ENCODE results near the gene PRH2. TPM values are rescaled to one million over a fixed set of nuclear protein-coding genes. Genes with fewer than 3 reads are reported as not detected.

Gene PRH2
- polyA plus RNA-seq, 3 donors = not detected

DNA sequence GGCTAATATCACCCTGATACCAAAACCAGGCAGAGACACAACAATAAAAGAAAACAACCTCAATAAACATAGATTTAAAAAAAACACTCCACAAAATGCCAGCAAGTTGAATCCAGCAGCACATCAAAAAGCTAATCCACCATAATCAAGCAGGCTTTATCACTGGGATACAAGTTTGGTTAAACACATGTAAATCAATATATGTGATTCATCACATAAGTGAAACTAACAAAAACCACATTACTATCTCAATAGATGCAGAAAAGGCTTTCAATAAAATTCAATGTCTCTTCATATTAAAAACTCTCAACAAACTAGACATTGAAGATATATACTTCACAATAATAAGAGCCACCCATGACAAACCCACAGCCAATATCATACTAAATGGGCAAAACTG, 27.0 kb downstream of the PRH2 start:
- intact Hi-C loops (cut with micrococcal nuclease) = no loop called here

DNA sequence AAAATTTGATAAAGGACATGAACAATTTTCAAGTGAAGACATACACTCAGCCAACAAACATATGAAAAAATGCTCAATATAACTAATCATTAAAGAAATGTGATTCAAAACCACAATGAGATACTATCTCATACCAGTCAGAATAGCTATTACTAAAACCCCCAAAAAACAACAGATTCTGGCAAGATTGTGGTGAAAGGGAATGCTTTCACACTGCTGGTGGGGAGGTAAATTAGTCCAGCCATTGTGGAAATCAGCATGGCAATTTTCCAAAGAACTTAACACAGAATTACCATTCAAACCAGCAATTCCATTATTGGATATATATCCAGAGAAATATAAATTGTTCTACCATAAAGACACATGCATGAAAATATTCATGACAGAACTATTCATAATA, 28.7 kb downstream of the PRH2 start:
- peaks cover 7 to 8% of the 10 kb centered on the region in 2 donors for H3K36me3 Mint-ChIP-seq
- H3K4me1 Mint-ChIP-seq = no peaks in the 10 kb centered on the region
- H3K27ac Mint-ChIP-seq = no peak overlapping the region

More for the DNA sequence above, 27.0 kb downstream of the PRH2 start:
- H3K4me3 Mint-ChIP-seq = no peak overlapping the region
- peaks cover 8 to 26% (median 19%) of the 10 kb centered on the region in 7 donors for H3K9me3 Mint-ChIP-seq
- H3K27ac Mint-ChIP-seq = no peak overlapping the region
- peaks cover 7 to 8% of the 10 kb centered on the region in 2 donors for H3K36me3 Mint-ChIP-seq
- no peaks in the 10 kb centered on the region for H3K79me2 ChIP-seq (ENCODE audit: insufficient read depth, low read length)
- H2AFZ ChIP-seq (ENCODE audit: insufficient read depth, low read depth, low read length, poor library complexity, severe bottlenecking) = no peak overlapping the region
- H3K4me2 ChIP-seq (replicated peaks; ENCODE audit: extremely low read depth, low read length, poor library complexity, severe bottlenecking) = no peak overlapping the region
- peaks cover 8 to 12% of the 10 kb centered on the region in 2 donors for H3K9me3 ChIP-seq (replicated peaks in 1 of 2; ENCODE audit: control insufficient read depth in 1 of 2, insufficient read depth in 1 of 2, low read length in 2 of 2)
- no peak overlapping the region for H3K4me3 ChIP-seq (replicated peaks in 1 of 3; ENCODE audit: low read depth in 2 of 3, low read length in 3 of 3)
- no peaks in the 10 kb centered on the region for H3K36me3 ChIP-seq (replicated peaks in 1 of 2; ENCODE audit: control insufficient read depth in 1 of 2, insufficient read depth in 2 of 2, low read length in 2 of 2)
- TF ChIP-seq, protein P1, sequence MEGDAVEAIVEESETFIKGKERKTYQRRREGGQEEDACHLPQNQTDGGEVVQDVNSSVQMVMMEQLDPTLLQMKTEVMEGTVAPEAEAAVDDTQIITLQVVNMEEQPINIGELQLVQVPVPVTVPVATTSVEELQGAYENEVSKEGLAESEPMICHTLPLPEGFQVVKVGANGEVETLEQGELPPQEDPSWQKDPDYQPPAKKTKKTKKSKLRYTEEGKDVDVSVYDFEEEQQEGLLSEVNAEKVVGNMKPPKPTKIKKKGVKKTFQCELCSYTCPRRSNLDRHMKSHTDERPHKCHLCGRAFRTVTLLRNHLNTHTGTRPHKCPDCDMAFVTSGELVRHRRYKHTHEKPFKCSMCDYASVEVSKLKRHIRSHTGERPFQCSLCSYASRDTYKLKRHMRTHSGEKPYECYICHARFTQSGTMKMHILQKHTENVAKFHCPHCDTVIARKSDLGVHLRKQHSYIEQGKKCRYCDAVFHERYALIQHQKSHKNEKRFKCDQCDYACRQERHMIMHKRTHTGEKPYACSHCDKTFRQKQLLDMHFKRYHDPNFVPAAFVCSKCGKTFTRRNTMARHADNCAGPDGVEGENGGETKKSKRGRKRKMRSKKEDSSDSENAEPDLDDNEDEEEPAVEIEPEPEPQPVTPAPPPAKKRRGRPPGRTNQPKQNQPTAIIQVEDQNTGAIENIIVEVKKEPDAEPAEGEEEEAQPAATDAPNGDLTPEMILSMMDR (IDR thresholded peaks at IDR 0.05) = no peak
- no peaks in the 10 kb centered on the region for H3K4me1 Mint-ChIP-seq
- H3K9ac ChIP-seq (ENCODE audit: insufficient read depth, low read length, poor library complexity, severe bottlenecking) = no peak overlapping the region
- H4K20me1 ChIP-seq (ENCODE audit: insufficient read depth, low read length) = no peaks in the 10 kb centered on the region
- no peaks in the 10 kb centered on the region for H3K27me3 Mint-ChIP-seq (ENCODE audit: low read depth in 3 of 3)
- H3K27me3 ChIP-seq (ENCODE audit: control insufficient read depth in 2 of 2, insufficient read depth in 2 of 2, low read length in 2 of 2) = no peaks in the 10 kb centered on the region
- H3K4me1 ChIP-seq (ENCODE audit: control insufficient read depth in 1 of 2, insufficient read depth in 2 of 2, low read length in 2 of 2) = no peaks in the 10 kb centered on the region
- no peak overlapping the region for H3K27ac ChIP-seq (ENCODE audit: low read depth in 1 of 2, low read length in 2 of 2)
- no peak for DNase-seq

More for the DNA sequence above, 28.7 kb downstream of the PRH2 start:
- intact Hi-C loops (cut with micrococcal nuclease) = no loop called here
- H2AFZ ChIP-seq (ENCODE audit: insufficient read depth, low read depth, low read length, poor library complexity, severe bottlenecking) = no peak overlapping the region
- Mint-ChIP-seq H3K4me3 (no peak overlapping the region), H3K9me3 (peaks cover 8 to 26% (median 19%) of the 10 kb centered on the region in 7 donors), H3K27me3 (ENCODE audit: low read depth in 3 of 3) (no peaks in the 10 kb centered on the region)
- no peak overlapping the region for H3K4me3 ChIP-seq (replicated peaks in 1 of 3; ENCODE audit: low read depth in 2 of 3, low read length in 3 of 3)
- no peak for DNase-seq
- no peaks in the 10 kb centered on the region for H3K27me3 ChIP-seq (ENCODE audit: control insufficient read depth in 2 of 2, insufficient read depth in 2 of 2, low read length in 2 of 2)
- no peak overlapping the region for H3K4me2 ChIP-seq (replicated peaks; ENCODE audit: extremely low read depth, low read length, poor library complexity, severe bottlenecking)
- peaks cover 6 to 7% of the 10 kb centered on the region in 2 donors for H3K9me3 ChIP-seq (replicated peaks in 1 of 2; ENCODE audit: control insufficient read depth in 1 of 2, insufficient read depth in 1 of 2, low read length in 2 of 2)
- no peaks in the 10 kb centered on the region for H4K20me1 ChIP-seq (ENCODE audit: insufficient read depth, low read length)
- TF ChIP-seq, protein P1 (IDR thresholded peaks at IDR 0.05) = no peak
- no peaks in the 10 kb centered on the region for H3K79me2 ChIP-seq (ENCODE audit: insufficient read depth, low read length)
- H3K9ac ChIP-seq (ENCODE audit: insufficient read depth, low read length, poor library complexity, severe bottlenecking) = no peak overlapping the region
- H3K27ac ChIP-seq (ENCODE audit: low read depth in 1 of 2, low read length in 2 of 2) = no peak overlapping the region
- H3K36me3 ChIP-seq (replicated peaks in 1 of 2; ENCODE audit: control insufficient read depth in 1 of 2, insufficient read depth in 2 of 2, low read length in 2 of 2) = no peaks in the 10 kb centered on the region
- H3K4me1 ChIP-seq (ENCODE audit: control insufficient read depth in 1 of 2, insufficient read depth in 2 of 2, low read length in 2 of 2) = no peaks in the 10 kb centered on the region

All from CD14-positive monocyte (primary cell).